Bronchial epithelial cell (primary cell): ENCODE results near the gene TUT7. TPM values are rescaled to one million over a fixed set of nuclear protein-coding genes. Genes with fewer than 3 reads are reported as not detected.
"Not testable (repeated sequence)": the region's sequence is repeated elsewhere in the genome, so short reads cannot be mapped to it uniquely, and the experiment has no call there.

Experiments used
- DNase-seq: peaks from one replicate; pipeline ENCODE4 v3.0.0-alpha.2; 2010; ENCODE audit warnings: low read depth
- FAIRE-seq: peaks from 2 replicates; lab custom pipeline; 2011; peaks lifted over from hg19 to GRCh38; lab: Jason Lieb, UNC
- H3K27me3 ChIP-seq: 2 replicates; pipeline ENCODE4 v1.5.1; 2011; ENCODE audit warnings: low read length; ENCODE audit not compliant: control insufficient read depth, insufficient read depth
- H3K36me3 ChIP-seq: 2 replicates; pipeline ENCODE4 v1.5.1; 2011; ENCODE audit warnings: low read length; ENCODE audit not compliant: control insufficient read depth, insufficient read depth
- H3K4me3 ChIP-seq: 2 replicates; pipeline ENCODE4 v1.5.1; 2011; ENCODE audit warnings: mild to moderate bottlenecking, low read depth, low read length, control low read depth
- CTCF ChIP-seq: IDR thresholded peaks from 2 replicates; pipeline ENCODE4 v1.5.1; 2011; ENCODE audit warnings: mild to moderate bottlenecking, moderate library complexity, low read length, control low read depth, inconsistent platforms; ENCODE audit not compliant: insufficient read depth, severe bottlenecking
- total RNA-seq: library from RNA; depleted of rRNA; stranded (reverse); fragments of >200 nt; gene quantifications from 2 replicates; pipeline ENCODE4 v1.2.1, GENCODE V29; 2014

The TUT7 gene
- total RNA-seq, 1 donor from 2014 or later, result 24.7 TPM

GRCh38 chr9:86308687-86309086 is 45.5 kb downstream of the TUT7 start:
- FAIRE-seq (no peak), DNase-seq (no peak)
- TF ChIP-seq CTCF, result no peak
- no peak overlapping the region for H3K4me3 ChIP-seq
- H3K27me3 ChIP-seq, result no peaks in the 10 kb centered on the region
- peaks cover 11% of the 10 kb centered on the region for H3K36me3 ChIP-seq

GRCh38 chr9:86304236-86304730 is 49.9 kb downstream of the TUT7 start:
- H3K27me3 ChIP-seq, result no peaks in the 10 kb centered on the region
- FAIRE-seq, result no peak
- TF ChIP-seq CTCF, result no peak
- DNase-seq, result no peak
- H3K4me3 ChIP-seq, result no peak overlapping the region
- H3K36me3 ChIP-seq, result peaks cover 22% of the 10 kb centered on the region

GRCh38 chr9:86303316-86303975 is 50.8 kb downstream of the TUT7 start:
- TF ChIP-seq CTCF, result no peak
- FAIRE-seq, result no peak
- Histone ChIP-seq H3K27me3 (no peaks in the 10 kb centered on the region), H3K36me3 (peaks cover 26% of the 10 kb centered on the region), H3K4me3 (no peak overlapping the region)
- peak; percentile 82 for DNase-seq

- Histone ChIP-seq H3K36me3 (peaks cover 27% of the 10 kb centered on the region), H3K4me3 (no peak overlapping the region), H3K27me3 (no peaks in the 10 kb centered on the region)
- FAIRE-seq (no peak), DNase-seq (no peak)
- no peak for TF ChIP-seq CTCF
Measured at GRCh38 chr9:86301686-86302085, 52.5 kb downstream of the TUT7 start.

GRCh38 chr9:86300701-86301100 is 53.5 kb downstream of the TUT7 start:
- Histone ChIP-seq H3K36me3 (peaks cover 22% of the 10 kb centered on the region), H3K4me3 (no peak overlapping the region), H3K27me3 (no peaks in the 10 kb centered on the region)
- TF ChIP-seq CTCF, result no peak
- DNase-seq (no peak), FAIRE-seq (no peak)

- no peak for TF ChIP-seq CTCF
- DNase-seq (no peak), FAIRE-seq (no peak)
- H3K36me3 ChIP-seq, result peaks cover 22% of the 10 kb centered on the region
- H3K4me3 ChIP-seq, result no peak overlapping the region
- no peaks in the 10 kb centered on the region for H3K27me3 ChIP-seq
Measured at GRCh38 chr9:86298873-86299272, 55.3 kb downstream of the TUT7 start.

- DNase-seq, H3K36me3 ChIP-seq, H3K27me3 ChIP-seq, FAIRE-seq, H3K4me3 ChIP-seq: not testable (repeated sequence)
Measured at GRCh38 chr9:86290341-86290740, 63.9 kb downstream of the TUT7 start.
